ENCODE data around the gene MTHFD2L.

MTHFD2L gene

GRCh38 chr4:74315376-74315775 is 157.5 kb downstream of the MTHFD2L start (continued):
- TF ChIP-seq ZNF449 (tag by site-specific recombination; IDR thresholded peaks at IDR 0.05): no peak

GRCh38 chr4:74316397-74316796 is 158.5 kb downstream of the MTHFD2L start:
- no peaks in the 10 kb centered on the region for H3K4me1 ChIP-seq (ENCODE audit: control insufficient read depth, insufficient read depth, low read length)
- H3K36me3 ChIP-seq (ENCODE audit: control insufficient read depth in 2 of 2, insufficient read depth in 1 of 2, low read length in 2 of 2): no peaks in the 10 kb centered on the region
- CTCF ChIA-PET: interaction anchor here (0.7 to 2.6 kb wide), 4 partner anchors 127 to 986 kb away, joined by 3 to 14 read pairs (median 6); no protein-coding TSS in a partner anchor
- H3K9me3 ChIP-seq (ENCODE audit: control insufficient read depth, insufficient read depth, low read depth, low read length): no peaks in the 10 kb centered on the region
- no peak overlapping the region for H3K27ac ChIP-seq (ENCODE audit: extremely low read depth, low read depth, low read length)
- POLR2A ChIA-PET: no interaction called here
- H3K4me3 ChIP-seq (ENCODE audit: low read depth, low read length): no peak overlapping the region
- TF ChIP-seq ZNF335 (tag by site-specific recombination; conservative IDR thresholded peaks at IDR 0.05): 0 out of 2 replicates have a peak, but pooled peaks have one; percentile 18
- TF ChIP-seq ZNF223 (tag by site-specific recombination; IDR thresholded peaks at IDR 0.05): no peak
- TF ChIP-seq ZNF837 (tag by site-specific recombination; IDR thresholded peaks at IDR 0.05): no peak
- TF ChIP-seq ZNF707 (tag by site-specific recombination; IDR thresholded peaks at IDR 0.05): no peak
- no peak for TF ChIP-seq GLI4 (tag by site-specific recombination; IDR thresholded peaks at IDR 0.05)
- TF ChIP-seq, protein P1, sequence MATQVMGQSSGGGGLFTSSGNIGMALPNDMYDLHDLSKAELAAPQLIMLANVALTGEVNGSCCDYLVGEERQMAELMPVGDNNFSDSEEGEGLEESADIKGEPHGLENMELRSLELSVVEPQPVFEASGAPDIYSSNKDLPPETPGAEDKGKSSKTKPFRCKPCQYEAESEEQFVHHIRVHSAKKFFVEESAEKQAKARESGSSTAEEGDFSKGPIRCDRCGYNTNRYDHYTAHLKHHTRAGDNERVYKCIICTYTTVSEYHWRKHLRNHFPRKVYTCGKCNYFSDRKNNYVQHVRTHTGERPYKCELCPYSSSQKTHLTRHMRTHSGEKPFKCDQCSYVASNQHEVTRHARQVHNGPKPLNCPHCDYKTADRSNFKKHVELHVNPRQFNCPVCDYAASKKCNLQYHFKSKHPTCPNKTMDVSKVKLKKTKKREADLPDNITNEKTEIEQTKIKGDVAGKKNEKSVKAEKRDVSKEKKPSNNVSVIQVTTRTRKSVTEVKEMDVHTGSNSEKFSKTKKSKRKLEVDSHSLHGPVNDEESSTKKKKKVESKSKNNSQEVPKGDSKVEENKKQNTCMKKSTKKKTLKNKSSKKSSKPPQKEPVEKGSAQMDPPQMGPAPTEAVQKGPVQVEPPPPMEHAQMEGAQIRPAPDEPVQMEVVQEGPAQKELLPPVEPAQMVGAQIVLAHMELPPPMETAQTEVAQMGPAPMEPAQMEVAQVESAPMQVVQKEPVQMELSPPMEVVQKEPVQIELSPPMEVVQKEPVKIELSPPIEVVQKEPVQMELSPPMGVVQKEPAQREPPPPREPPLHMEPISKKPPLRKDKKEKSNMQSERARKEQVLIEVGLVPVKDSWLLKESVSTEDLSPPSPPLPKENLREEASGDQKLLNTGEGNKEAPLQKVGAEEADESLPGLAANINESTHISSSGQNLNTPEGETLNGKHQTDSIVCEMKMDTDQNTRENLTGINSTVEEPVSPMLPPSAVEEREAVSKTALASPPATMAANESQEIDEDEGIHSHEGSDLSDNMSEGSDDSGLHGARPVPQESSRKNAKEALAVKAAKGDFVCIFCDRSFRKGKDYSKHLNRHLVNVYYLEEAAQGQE (tag by site-specific recombination; IDR thresholded peaks at IDR 0.05): no peak

GRCh38 chr4:74317616-74318246 is 159.8 kb downstream of the MTHFD2L start:
- Histone ChIP-seq H3K9me3 (ENCODE audit: control insufficient read depth, insufficient read depth, low read depth, low read length) (no peaks in the 10 kb centered on the region), H3K36me3 (ENCODE audit: control insufficient read depth in 2 of 2, insufficient read depth in 1 of 2, low read length in 2 of 2) (no peaks in the 10 kb centered on the region), H3K4me1 (ENCODE audit: control insufficient read depth, insufficient read depth, low read length) (no peaks in the 10 kb centered on the region), H3K27ac (ENCODE audit: extremely low read depth, low read depth, low read length) (no peak overlapping the region), H3K4me3 (ENCODE audit: low read depth, low read length) (no peak overlapping the region)
- TF ChIP-seq ZNF266 (tag by site-specific recombination; IDR thresholded peaks at IDR 0.05; ENCODE audit: low read depth) (no peak), ZNF518A (tag by site-specific recombination; conservative IDR thresholded peaks at IDR 0.05; ENCODE audit: low read depth) (no peak), ZNF335 (tag by site-specific recombination; conservative IDR thresholded peaks at IDR 0.05) (0 out of 2 replicates have a peak, but pooled peaks have one; percentile 12), ZNF223 (tag by site-specific recombination; IDR thresholded peaks at IDR 0.05) (no peak), ZNF629 (tag by site-specific recombination; IDR thresholded peaks at IDR 0.05) (no peak), ZNF660 (tag by site-specific recombination; IDR thresholded peaks at IDR 0.05) (peak; percentile 23; the same call in 1 of the 2 replicates), ATF2 (tag by site-specific recombination; IDR thresholded peaks at IDR 0.05; ENCODE audit: low read depth) (0 out of 2 replicates have a peak, but pooled peaks have one; percentile 10)
- TF ChIP-seq, protein P2, sequence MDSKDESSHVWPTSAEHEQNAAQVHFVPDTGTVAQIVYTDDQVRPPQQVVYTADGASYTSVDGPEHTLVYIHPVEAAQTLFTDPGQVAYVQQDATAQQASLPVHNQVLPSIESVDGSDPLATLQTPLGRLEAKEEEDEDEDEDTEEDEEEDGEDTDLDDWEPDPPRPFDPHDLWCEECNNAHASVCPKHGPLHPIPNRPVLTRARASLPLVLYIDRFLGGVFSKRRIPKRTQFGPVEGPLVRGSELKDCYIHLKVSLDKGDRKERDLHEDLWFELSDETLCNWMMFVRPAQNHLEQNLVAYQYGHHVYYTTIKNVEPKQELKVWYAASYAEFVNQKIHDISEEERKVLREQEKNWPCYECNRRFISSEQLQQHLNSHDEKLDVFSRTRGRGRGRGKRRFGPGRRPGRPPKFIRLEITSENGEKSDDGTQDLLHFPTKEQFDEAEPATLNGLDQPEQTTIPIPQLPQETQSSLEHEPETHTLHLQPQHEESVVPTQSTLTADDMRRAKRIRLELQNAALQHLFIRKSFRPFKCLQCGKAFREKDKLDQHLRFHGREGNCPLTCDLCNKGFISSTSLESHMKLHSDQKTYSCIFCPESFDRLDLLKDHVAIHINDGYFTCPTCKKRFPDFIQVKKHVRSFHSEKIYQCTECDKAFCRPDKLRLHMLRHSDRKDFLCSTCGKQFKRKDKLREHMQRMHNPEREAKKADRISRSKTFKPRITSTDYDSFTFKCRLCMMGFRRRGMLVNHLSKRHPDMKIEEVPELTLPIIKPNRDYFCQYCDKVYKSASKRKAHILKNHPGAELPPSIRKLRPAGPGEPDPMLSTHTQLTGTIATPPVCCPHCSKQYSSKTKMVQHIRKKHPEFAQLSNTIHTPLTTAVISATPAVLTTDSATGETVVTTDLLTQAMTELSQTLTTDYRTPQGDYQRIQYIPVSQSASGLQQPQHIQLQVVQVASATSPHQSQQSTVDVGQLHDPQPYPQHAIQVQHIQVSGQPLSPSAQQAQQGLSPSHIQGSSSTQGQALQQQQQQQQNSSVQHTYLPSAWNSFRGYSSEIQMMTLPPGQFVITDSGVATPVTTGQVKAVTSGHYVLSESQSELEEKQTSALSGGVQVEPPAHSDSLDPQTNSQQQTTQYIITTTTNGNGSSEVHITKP (tag by site-specific recombination; IDR thresholded peaks at IDR 0.05): no peak; the same call in 1 of the 2 replicates
- ChIA-PET CTCF (interaction anchor here (0.8 to 4.8 kb wide), 5 partner anchors 53 to 357 kb away, joined by 3 to 32 read pairs (median 5); no protein-coding TSS in a partner anchor), POLR2A (no interaction called here)
